Ectodermal cell (in vitro differentiated cells): ENCODE data around the gene PSMA6.
"Not testable (repeated sequence)": the region's sequence is repeated elsewhere in the genome, so short reads cannot be mapped to it uniquely, and the experiment has no call there.

ENCODE experiments used
- H3K27ac ChIP-seq: 2 replicates; pipeline ENCODE4 v1.7.0; 2013; ENCODE audit warnings: mild to moderate bottlenecking, low read depth, low read length; ENCODE audit not compliant: insufficient read depth, poor library complexity, severe bottlenecking
- H3K27me3 ChIP-seq: 2 replicates; pipeline ENCODE4 v1.7.0; 2013; ENCODE audit warnings: mild to moderate bottlenecking, low read length; ENCODE audit not compliant: insufficient read depth, control insufficient read depth, poor library complexity, severe bottlenecking
- H3K36me3 ChIP-seq: one replicate; pipeline ENCODE4 v1.7.0; 2013; ENCODE audit warnings: low read length; ENCODE audit not compliant: control insufficient read depth, insufficient read depth
- H3K4me1 ChIP-seq: one replicate; pipeline ENCODE4 v1.7.0; 2013; ENCODE audit warnings: low read length; ENCODE audit not compliant: control insufficient read depth, insufficient read depth
- H3K4me3 ChIP-seq: 2 replicates; pipeline ENCODE4 v1.7.0; 2013; ENCODE audit warnings: low read depth, low read length, control low read depth; ENCODE audit not compliant: insufficient read depth
- H3K9me3 ChIP-seq: 2 replicates; pipeline ENCODE4 v1.7.0; 2013; ENCODE audit warnings: mild to moderate bottlenecking, low read length, moderate library complexity; ENCODE audit not compliant: control insufficient read depth
- WGBS, 2 experiments: methylation state at CpG; one replicate each; pipeline ENCODE4 v1.1.7; 2013; ENCODE audit warnings: missing lambda C conversion rate in 2 of 2; 5-methylcytosine and 5-hydroxymethylcytosine counted together

The PSMA6 gene

GRCh38 chr14:35343702-35344101 lies 51.5 kb downstream of the PSMA6 start:
- no peaks in the 10 kb centered on the region for H3K36me3 ChIP-seq
- no peaks in the 10 kb centered on the region for H3K27me3 ChIP-seq
- peaks cover 21% of the 10 kb centered on the region for H3K4me1 ChIP-seq
- no peak overlapping the region for H3K4me3 ChIP-seq
- no peaks in the 10 kb centered on the region for H3K9me3 ChIP-seq
- H3K27ac ChIP-seq, result no peak overlapping the region
- WGBS, 2 experiments, result 84 to 87% methylated on average over 7 of the region's 7 CpGs

DNA sequence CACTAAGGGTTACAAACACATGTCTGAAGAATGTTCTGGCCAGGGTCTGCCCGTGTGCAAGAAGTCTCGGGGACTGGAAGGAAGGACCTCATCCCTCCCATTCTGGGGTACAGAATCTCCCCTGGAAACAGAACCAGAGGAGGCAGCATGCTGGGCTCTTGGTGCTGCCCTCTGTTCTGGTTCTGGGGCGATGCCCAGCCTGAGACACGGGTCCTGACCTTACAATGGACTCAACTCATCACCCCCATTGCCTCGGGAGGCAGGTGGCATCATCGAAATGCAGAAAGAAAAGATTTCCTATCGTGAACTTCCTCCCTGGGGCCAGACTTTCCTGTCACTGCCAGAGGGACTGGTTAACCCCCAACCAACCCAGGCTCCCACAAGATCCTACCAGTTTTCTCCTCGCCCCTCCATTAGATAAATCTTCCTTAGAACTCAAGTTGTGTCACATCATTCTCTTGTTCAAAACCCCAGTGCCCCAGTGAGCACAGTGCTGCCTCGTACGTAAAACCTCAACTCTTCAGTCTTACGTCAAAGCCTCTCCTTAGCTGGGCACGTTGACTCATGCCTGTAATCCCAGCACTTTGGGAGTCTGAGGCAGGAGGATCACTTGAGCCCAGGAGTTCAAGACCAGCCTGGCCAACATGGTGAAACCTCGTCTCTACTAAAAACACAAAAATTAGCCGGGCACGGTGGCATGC lies 52.1 kb downstream of the PSMA6 start:
- Histone ChIP-seq H3K27ac (no peak overlapping the region), H3K27me3 (no peaks in the 10 kb centered on the region), H3K36me3 (no peaks in the 10 kb centered on the region), H3K9me3 (no peaks in the 10 kb centered on the region), H3K4me1 (peaks cover 21% of the 10 kb centered on the region), H3K4me3 (no peak overlapping the region)
- WGBS, 2 experiments, result 89 to 90% methylated on average over 15 of the region's 15 CpGs

- 83 to 90% methylated on average over 10 to 11 of the region's 11 CpGs for WGBS, 2 experiments
- no peak overlapping the region for H3K4me3 ChIP-seq
- H3K27me3 ChIP-seq, result no peaks in the 10 kb centered on the region
- no peak overlapping the region for H3K27ac ChIP-seq
- no peaks in the 10 kb centered on the region for H3K36me3 ChIP-seq
- peaks cover 14% of the 10 kb centered on the region for H3K4me1 ChIP-seq
- no peaks in the 10 kb centered on the region for H3K9me3 ChIP-seq
Measured at GRCh38 chr14:35346738-35347322, 54.6 kb downstream of the PSMA6 start.

DNA sequence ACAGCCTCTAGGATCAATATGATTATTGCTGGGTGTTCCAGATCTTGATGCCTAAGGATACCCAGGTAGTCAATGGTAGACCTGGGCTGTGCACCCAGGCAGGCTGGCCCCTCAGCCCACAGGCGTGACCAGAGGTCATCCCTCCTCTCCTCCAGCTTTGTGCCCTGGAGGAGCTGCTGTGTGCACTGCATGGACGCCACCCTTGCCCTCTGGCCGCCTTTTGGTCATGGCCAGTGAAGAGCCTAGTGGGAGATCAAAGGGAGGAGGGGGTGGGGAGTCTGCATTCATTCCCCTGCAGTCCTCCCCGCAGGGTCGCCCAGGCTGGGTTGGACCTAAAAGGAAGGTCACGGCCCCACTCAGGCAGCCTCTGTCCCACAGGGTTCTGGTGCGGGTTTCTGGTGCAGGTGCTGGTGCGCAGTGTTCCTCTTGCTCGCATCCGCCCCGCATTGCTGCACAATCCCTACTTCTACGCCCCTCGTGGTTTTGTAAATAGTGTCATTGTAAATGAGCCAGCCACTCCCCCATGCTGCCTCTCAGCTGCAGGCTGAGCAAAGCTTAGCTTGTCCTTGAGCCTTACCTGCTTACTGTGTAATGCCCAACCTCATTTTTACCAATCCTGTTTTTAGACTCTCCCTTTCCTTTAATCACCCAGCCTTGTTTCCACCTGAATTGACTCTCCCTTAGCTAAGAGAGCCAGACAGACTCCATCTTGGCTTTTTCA lies 55.3 kb downstream of the PSMA6 start:
- H3K9me3 ChIP-seq, result no peaks in the 10 kb centered on the region
- peaks cover 13% of the 10 kb centered on the region for H3K4me1 ChIP-seq
- no peaks in the 10 kb centered on the region for H3K36me3 ChIP-seq
- no peak overlapping the region for H3K27ac ChIP-seq
- WGBS, 2 experiments, result 36 to 41% methylated on average over 12 to 13 of the region's 13 CpGs
- H3K27me3 ChIP-seq, result no peaks in the 10 kb centered on the region
- no peak overlapping the region for H3K4me3 ChIP-seq

DNA sequence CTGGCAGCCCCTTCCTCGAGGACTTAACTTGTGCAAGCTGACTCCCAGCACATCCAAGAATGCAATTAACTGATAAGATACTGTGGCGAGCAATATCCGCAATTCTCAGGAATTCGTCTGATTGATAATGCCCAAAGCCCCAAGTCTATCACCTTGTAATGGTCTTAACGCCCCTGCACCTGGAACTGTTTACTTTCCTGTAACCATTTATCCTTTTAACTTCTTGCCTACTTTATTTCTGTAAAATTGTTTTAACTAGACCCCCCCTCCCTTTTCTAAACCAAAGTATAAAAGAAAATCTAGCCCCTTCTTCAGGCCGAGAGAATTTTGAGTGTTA lies 55.8 kb downstream of the PSMA6 start:
- H3K4me3 ChIP-seq, H3K9me3 ChIP-seq, H3K27ac ChIP-seq, H3K27me3 ChIP-seq, H3K36me3 ChIP-seq: not testable (repeated sequence)
- WGBS, 2 experiments, result 70 to 71% methylated on average over 6 of the region's 6 CpGs
- H3K4me1 ChIP-seq, result peaks cover 13% of the 10 kb centered on the region

- H3K27ac ChIP-seq, result no peak overlapping the region
- WGBS, 2 experiments, result 87 to 88% methylated on average over 12 of the region's 12 CpGs
- H3K4me1 ChIP-seq, result peaks cover 13% of the 10 kb centered on the region
Measured at GRCh38 chr14:35349496-35350365, 57.5 kb downstream of the PSMA6 start.

GRCh38 chr14:35351497-35351896 lies 59.3 kb downstream of the PSMA6 start:
- Histone ChIP-seq H3K4me3 (no peak overlapping the region), H3K27ac (no peak overlapping the region), H3K9me3 (no peaks in the 10 kb centered on the region), H3K27me3 (no peaks in the 10 kb centered on the region), H3K36me3 (no peaks in the 10 kb centered on the region), H3K4me1 (peaks cover 13% of the 10 kb centered on the region)
- WGBS, 2 experiments, result 95 to 96% methylated on average over 3 of the region's 3 CpGs

More at GRCh38 chr14:35349496-35350365, 57.5 kb downstream of the PSMA6 start:
- Histone ChIP-seq H3K36me3 (no peaks in the 10 kb centered on the region), H3K9me3 (no peaks in the 10 kb centered on the region), H3K4me3 (no peak overlapping the region), H3K27me3 (no peaks in the 10 kb centered on the region)

DNA sequence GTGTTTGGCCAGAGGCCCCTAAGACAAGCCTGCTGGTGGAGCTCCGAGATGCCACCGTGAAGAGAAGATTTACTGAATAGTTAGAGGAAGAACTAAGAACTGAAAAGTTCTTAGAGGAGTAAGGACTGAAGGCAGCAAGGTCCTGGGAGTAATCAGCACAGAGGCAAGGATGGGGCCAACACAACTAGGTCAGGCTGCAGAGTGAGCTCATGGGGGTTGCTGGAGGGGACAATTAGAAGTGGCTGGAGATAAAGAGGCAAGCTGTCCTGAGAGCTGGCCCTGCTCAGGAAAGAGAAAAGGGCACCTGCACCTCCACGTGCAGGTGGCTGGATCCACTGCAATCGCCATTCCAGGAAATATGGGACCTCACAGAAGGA lies 59.7 kb downstream of the PSMA6 start:
- 87 to 91% methylated on average over 4 of the region's 4 CpGs for WGBS, 2 experiments
- H3K4me3 ChIP-seq, result no peak overlapping the region
- no peaks in the 10 kb centered on the region for H3K9me3 ChIP-seq
- H3K4me1 ChIP-seq, result peaks cover 13% of the 10 kb centered on the region
- no peaks in the 10 kb centered on the region for H3K36me3 ChIP-seq
- H3K27me3 ChIP-seq, result no peaks in the 10 kb centered on the region
- no peak overlapping the region for H3K27ac ChIP-seq

DNA sequence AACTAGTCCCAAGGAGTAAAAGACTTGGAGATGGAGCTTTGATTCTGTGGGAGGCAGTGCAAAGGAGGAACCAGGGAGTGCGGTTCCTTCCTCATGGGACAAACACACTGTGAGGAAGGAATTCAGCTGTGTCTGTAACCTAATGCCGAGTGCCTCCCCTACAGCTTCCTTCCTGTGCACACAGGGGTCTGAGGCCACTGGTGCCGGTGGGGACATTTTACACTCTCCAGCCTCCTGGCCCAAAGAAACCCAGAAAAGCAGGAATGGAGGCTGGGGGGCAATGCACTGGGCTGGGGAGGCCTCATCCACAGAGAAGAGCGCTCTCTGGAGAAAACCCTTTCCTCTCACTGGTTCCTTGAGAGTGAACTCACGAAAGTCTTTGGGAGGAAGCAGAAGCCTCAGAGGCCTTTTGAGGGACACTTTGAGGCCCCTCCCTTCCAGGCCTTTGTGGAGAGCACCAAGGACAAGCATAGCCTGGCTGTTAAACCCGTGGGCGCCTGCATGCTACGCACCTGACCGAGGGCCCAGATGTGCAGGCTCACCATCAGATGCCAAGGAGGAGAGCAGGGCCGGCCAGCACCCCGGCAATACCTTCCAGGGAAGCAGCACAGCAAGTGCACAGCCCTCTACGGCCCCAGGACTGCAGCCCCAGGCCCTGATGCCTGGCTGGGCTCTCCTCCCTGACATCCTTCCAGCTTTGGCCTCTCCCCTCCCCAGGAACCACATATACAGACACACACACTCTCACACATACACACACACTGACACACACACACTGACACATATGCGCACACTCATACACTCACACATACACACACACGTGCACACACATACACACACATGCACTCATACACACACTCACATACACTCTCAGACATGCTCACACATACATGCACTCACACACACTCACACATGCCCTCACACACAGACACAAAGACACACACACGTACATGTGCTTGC lies 60.4 kb downstream of the PSMA6 start:
- no peaks in the 10 kb centered on the region for H3K27me3 ChIP-seq
- H3K9me3 ChIP-seq, result no peaks in the 10 kb centered on the region
- H3K36me3 ChIP-seq, result no peaks in the 10 kb centered on the region
- 80 to 84% methylated on average over 15 of the region's 15 CpGs for WGBS, 2 experiments
- H3K4me3 ChIP-seq, result no peak overlapping the region
- H3K27ac ChIP-seq, result no peak overlapping the region
- peaks cover 8% of the 10 kb centered on the region for H3K4me1 ChIP-seq
